GM12878 (cell line): ENCODE measurements around the gene TGFBI. TPM values are rescaled to one million over a fixed set of nuclear protein-coding genes. Genes with fewer than 3 reads are reported as not detected.

Experiments
- ATAC-seq: fragments of 200-7000 bp; cut with Tn5 transposase; 3 replicates; pipeline ENCODE4 v1.9.1; 2020; ENCODE audit warnings: mild to moderate bottlenecking, moderate library complexity
- BruUV-seq: library from RNA; stranded (reverse); fragments of 400-500 nt; replicated peaks from 2 replicates; lab custom pipeline; 2021; lab: Mats Ljungman, UMichigan
- CTCF ChIA-PET: fragments of 300-600 bp; sonication (Branson Sonifier 250); formaldehyde crosslinking; extraction: SDS; loops from one replicate; lab custom pipeline; 2021; ENCODE audit warnings: inconsistent platforms; lab: Yijun Ruan, JAX
- POLR2A ChIA-PET: fragments of 350-600 bp; formaldehyde crosslinking; extraction: SDS; loops from one replicate; lab custom pipeline; 2021; ENCODE audit warnings: inconsistent platforms; lab: Charles Lee
- RAD21 ChIA-PET: fragments of 300-600 bp; sonication (Branson Sonifier 250); formaldehyde crosslinking; loops from one replicate; lab custom pipeline; 2023; ENCODE audit warnings: antibody characterized with exemption; ENCODE audit not compliant: unreplicated experiment; lab: Charles Lee
- SMC1A ChIA-PET: fragments of 300-600 bp; sonication (Branson Sonifier 250); formaldehyde crosslinking; loops from one replicate; lab custom pipeline; 2023; ENCODE audit not compliant: unreplicated experiment, uncharacterized antibody; lab: Charles Lee
- DNase-seq: peaks from one replicate; pipeline ENCODE4 v3.0.0-alpha.2; 2011; ENCODE audit warnings: low read depth, low spot score
- FAIRE-seq: peaks from 3 replicates; lab custom pipeline; 2011; peaks lifted over from hg19 to GRCh38; lab: Jason Lieb, UNC
- H2AFZ ChIP-seq: 2 replicates; pipeline ENCODE4 v1.6.0; 2011; ENCODE audit warnings: low read depth, low read length, control low read depth; ENCODE audit not compliant: control insufficient read depth
- H3K27ac ChIP-seq: 2 replicates; pipeline ENCODE4 v1.5.1; 2011; ENCODE audit warnings: control low read depth; ENCODE audit not compliant: control insufficient read depth, insufficient read depth
- H3K27me3 ChIP-seq, 2 experiments: replicated peaks in 1 of 2; 2 replicates each; pipeline versions ENCODE4 v1.6.0 to v1.6.1; 2011; ENCODE audit warnings: low read length in 1 of 2; ENCODE audit not compliant: control insufficient read depth in 2 of 2, insufficient read depth in 2 of 2
- H3K36me3 ChIP-seq, 2 experiments: 2 replicates each; pipeline ENCODE4 v1.5.1; 2011; ENCODE audit warnings: low read length in 1 of 2; ENCODE audit not compliant: control insufficient read depth in 2 of 2, insufficient read depth in 2 of 2
- H3K4me1 ChIP-seq: 2 replicates; pipeline ENCODE4 v1.6.1; 2011; ENCODE audit warnings: mild to moderate bottlenecking, low read length, moderate library complexity, mixed read lengths; ENCODE audit not compliant: control insufficient read depth, insufficient read depth
- H3K4me2 ChIP-seq: 2 replicates; pipeline ENCODE4 v1.6.0; 2011; ENCODE audit warnings: control low read depth; ENCODE audit not compliant: control insufficient read depth, insufficient read depth
- H3K4me3 ChIP-seq: fragments of 200-600 bp; sonication (generic); 2 replicates; pipeline ENCODE4 v1.5.1; 2016
- H3K79me2 ChIP-seq: 2 replicates; pipeline ENCODE4 v1.6.0; 2011; ENCODE audit warnings: low read length; ENCODE audit not compliant: control insufficient read depth, insufficient read depth
- H3K9ac ChIP-seq: 2 replicates; pipeline ENCODE4 v1.8.0; 2011; ENCODE audit warnings: low read length, control low read depth, mixed read lengths; ENCODE audit not compliant: control insufficient read depth, insufficient read depth
- H3K9me3 ChIP-seq: replicated peaks from 3 replicates; pipeline ENCODE4 v1.5.1; 2011; ENCODE audit warnings: mild to moderate bottlenecking, low read length; ENCODE audit not compliant: control insufficient read depth, insufficient read depth
- H4K20me1 ChIP-seq: 2 replicates; pipeline ENCODE4 v1.6.0; 2011; ENCODE audit not compliant: control insufficient read depth, insufficient read depth
- BCL3 ChIP-seq: IDR thresholded peaks from 2 replicates; pipeline ENCODE4 v1.6.1; 2011; ENCODE audit warnings: borderline replicate concordance, low read depth, mild to moderate bottlenecking, moderate library complexity, low read length; ENCODE audit not compliant: insufficient read depth, poor library complexity, severe bottlenecking
- CTCF ChIP-seq, 3 experiments: IDR thresholded peaks in 2 of 3; conservative IDR thresholded peaks in 1 of 3; 2 replicates each; pipeline ENCODE4 v1.5.1; 2011; ENCODE audit warnings: low read depth in 3 of 3, low read length in 3 of 3, mild to moderate bottlenecking in 3 of 3, control low read depth in 2 of 3, moderate library complexity in 2 of 3, inconsistent platforms in 1 of 3, mixed read lengths in 1 of 3; ENCODE audit not compliant: control insufficient read depth in 2 of 3, insufficient read depth in 1 of 3; ENCODE audit errors: extremely low read depth in 1 of 3
- RAD21 ChIP-seq: IDR thresholded peaks from 2 replicates; pipeline ENCODE4 v1.6.1; 2011; ENCODE audit warnings: mild to moderate bottlenecking, low read depth, low read length, moderate library complexity; ENCODE audit not compliant: insufficient read depth
- RBBP5 ChIP-seq: fragments of 200-600 bp; sonication (generic); conservative IDR thresholded peaks from 2 replicates; pipeline ENCODE4 v1.6.1; 2016
- SMC3 ChIP-seq: IDR thresholded peaks from 2 replicates; pipeline ENCODE4 v1.6.1; 2011; ENCODE audit warnings: low read length, improper control_type of control experiment, borderline replicate concordance
- SREBF2 ChIP-seq: IDR thresholded peaks from 2 replicates; pipeline ENCODE4 v1.6.1; 2012; ENCODE audit warnings: mild to moderate bottlenecking, low read length
- WGBS: methylation state at CpG from one replicate; pipeline ENCODE4 v1.1.6; 2016; ENCODE audit warnings: low lambda C conversion rate; ENCODE audit not compliant: insufficient replicate concordance, insufficient coverage; ENCODE audit errors: missing lambda C conversion rate; 5-methylcytosine and 5-hydroxymethylcytosine counted together
- in situ Hi-C: fragments of 300-500 bp; cut with MboI; formaldehyde crosslinking; loops from 9 replicates; pipeline ENCODE4 v1.14.3; 2018; ENCODE audit warnings: mixed read lengths
- intact Hi-C: fragments of 100-400 bp; cut with micrococcal nuclease; formaldehyde crosslinking; loops from one replicate; pipeline ENCODE4 v1.14.2; 2022; ENCODE audit not compliant: unreplicated experiment
- polyA plus RNA-seq, 11 experiments: library from polyadenylated mRNA; depleted of rRNA in 4 of 11; unstranded in 6 of 11; stranded (reverse) in 5 of 11; fragments of >200 nt; fragmentation: Nextera tagmentation in 4 of 11; fragmentation: Illumina TruSeq in 1 of 11; extraction: Ambion mirVana in 4 of 11; extraction: Trizol in 1 of 11; gene quantifications; 1 replicate in 1 of 11; 2 replicates in 10 of 11; pipeline versions ENCODE4 v1.2.1 to v1.2.3, GENCODE V29; 2011 to 2016; ENCODE audit warnings: inconsistent platforms in 2 of 11, missing spikeins in 2 of 11, low read depth in 1 of 11
- total RNA-seq, 4 experiments: library from RNA; depleted of rRNA in 3 of 4; stranded (reverse); fragments of >200 nt in 3 of 4; fragmentation: Illumina TruSeq in 1 of 4; extraction: Trizol in 1 of 4; gene quantifications; 2 replicates each; pipeline versions ENCODE4 v1.2.1 to v1.2.3, GENCODE V29; 2013 to 2021

TGFBI gene
- total and polyA plus RNA-seq, 10 of the 15 experiments (the other 5 are each of a cell fraction or from before 2014, with no cell fraction given), result 0.12 to 1.8 (median 0.19) TPM

GRCh38 chr5:136064510-136064909 is 35.7 kb downstream of the TGFBI start:
- in situ Hi-C loops, result no loop called here
- H3K4me1 ChIP-seq, result no peaks in the 10 kb centered on the region
- no peak for DNase-seq
- TF ChIP-seq SREBF2, result no peak
- TF ChIP-seq SMC3, result peak; percentile 34; the same call in 1 of the 2 replicates
- TF ChIP-seq RAD21, result peak; percentile 27; the same call in 1 of the 2 replicates
- TF ChIP-seq RBBP5, result no peak
- TF ChIP-seq CTCF (IDR thresholded peaks at IDR 0.05 in 2 of 3, conservative IDR thresholded peaks at IDR 0.05 in 1 of 3; ENCODE audit: control insufficient read depth in 2 of 3, extremely low read depth in 1 of 3, insufficient read depth in 1 of 3, low read depth in 3 of 3, low read length in 3 of 3), result peak in 2 of 3 experiments; percentile 4 to 36; a peak in 2 of 6 replicates
- TF ChIP-seq BCL3, result no peak
- TF ChIP-seq, all 136 proteins: peak for 3
- H3K27ac ChIP-seq, result no peak overlapping the region
- intact Hi-C loops, result loop anchor here (1.0 kb wide), 1 partner anchor 110 kb away; no protein-coding TSS in a partner anchor
- no peaks in the 10 kb centered on the region for H3K9me3 ChIP-seq
- no peaks in the 10 kb centered on the region for H4K20me1 ChIP-seq
- ChIA-PET CTCF (interaction anchor here (0.8 to 5.9 kb wide), 16 partner anchors 10 to 147 kb away, joined by 3 to 76 read pairs (median 12); partner anchors contain the start of gene SMAD5), SMC1A (interaction anchor here (0.8 to 5.1 kb wide), 17 partner anchors 10 to 176 kb away, joined by 3 to 56 read pairs (median 8); partner anchors contain the start of gene SMAD5), RAD21 (interaction anchor here (0.7 to 1.7 kb wide), 6 partner anchors 17 to 149 kb away, joined by 3 to 8 read pairs (median 5); no protein-coding TSS in a partner anchor), POLR2A (interaction anchor here (0.6 to 1.4 kb wide), 2 partner anchors 10 to 70 kb away, joined by 3 read pairs; no protein-coding TSS in a partner anchor)
- ATAC-seq, result peak; percentile 51
- H3K79me2 ChIP-seq, result no peaks in the 10 kb centered on the region
- H2AFZ ChIP-seq, result no peak overlapping the region
- no peak for FAIRE-seq
- no peak overlapping the region for H3K4me2 ChIP-seq
- no peaks in the 10 kb centered on the region for H3K36me3 ChIP-seq
- H3K27me3 ChIP-seq, result no peaks in the 10 kb centered on the region; a peak in 1 of 4 replicates
- BruUV-seq, result no TSS peak
- H3K4me3 ChIP-seq, result no peak overlapping the region
- WGBS, result 57% methylated on average over 4 of the region's 4 CpGs
- H3K9ac ChIP-seq, result no peak overlapping the region
